GM23248 (cell line): ENCODE measurements around the gene MLYCD.

Experiments
- EZH2 ChIP-seq: fragments of 200-600 bp; sonication (generic); IDR thresholded peaks from 2 replicates; pipeline ENCODE4 v1.6.1; 2018; ENCODE audit warnings: antibody characterized with exemption, mild to moderate bottlenecking; ENCODE audit not compliant: insufficient read depth, poor library complexity, severe bottlenecking
- EZH2phosphoT487 ChIP-seq: fragments of 200-600 bp; sonication (generic); IDR thresholded peaks from 2 replicates; pipeline ENCODE4 v1.6.1; 2018; ENCODE audit warnings: antibody characterized with exemption, moderate library complexity, mild to moderate bottlenecking, low read depth; ENCODE audit not compliant: insufficient read depth

DNA sequence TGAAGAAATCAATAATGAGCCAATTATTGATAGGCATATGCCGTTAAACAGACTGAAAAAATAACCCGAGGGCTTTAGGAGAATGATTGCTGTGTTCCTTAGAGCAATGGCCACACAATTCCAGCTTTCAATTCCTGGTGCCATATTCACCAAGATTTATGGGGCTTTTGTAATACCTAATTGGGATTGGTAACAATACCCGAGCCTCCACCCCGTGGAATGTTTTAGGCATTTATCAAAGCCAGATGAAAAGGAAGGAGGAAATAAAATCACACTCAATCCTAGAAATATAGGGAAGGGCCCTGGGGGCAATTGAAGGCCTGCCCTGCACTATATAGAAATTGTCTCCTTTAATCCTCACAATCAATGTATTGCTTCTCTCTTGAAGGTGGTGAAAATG lies 42.1 kb upstream of the MLYCD start:
- TF ChIP-seq EZH2phosphoT487, result no peak
- no peak for TF ChIP-seq EZH2
